Esophagus squamous epithelium (tissue), 4 donors: ENCODE measurements around the gene DYDC2.

Experiments
- POLR2A ChIP-seq, 4 donors: fragments of 450-650 bp; IDR thresholded peaks; one replicate each; pipeline ENCODE4 v1.6.1; 2017; ENCODE audit warnings: antibody characterized with exemption in 4 of 4, mild to moderate bottlenecking in 4 of 4, moderate library complexity in 3 of 4
- TF ChIP-seq, protein P1 (sequence below), 6 experiments: fragments of 450-650 bp in 4 of 6; fragments of 200-600 bp in 2 of 6; sonication (generic) in 2 of 6; IDR thresholded peaks; one replicate each; pipeline ENCODE4 v1.5.1; 2016 to 2019; ENCODE audit warnings: antibody characterized with exemption in 6 of 6, mild to moderate bottlenecking in 4 of 6, moderate library complexity in 4 of 6

DNA sequence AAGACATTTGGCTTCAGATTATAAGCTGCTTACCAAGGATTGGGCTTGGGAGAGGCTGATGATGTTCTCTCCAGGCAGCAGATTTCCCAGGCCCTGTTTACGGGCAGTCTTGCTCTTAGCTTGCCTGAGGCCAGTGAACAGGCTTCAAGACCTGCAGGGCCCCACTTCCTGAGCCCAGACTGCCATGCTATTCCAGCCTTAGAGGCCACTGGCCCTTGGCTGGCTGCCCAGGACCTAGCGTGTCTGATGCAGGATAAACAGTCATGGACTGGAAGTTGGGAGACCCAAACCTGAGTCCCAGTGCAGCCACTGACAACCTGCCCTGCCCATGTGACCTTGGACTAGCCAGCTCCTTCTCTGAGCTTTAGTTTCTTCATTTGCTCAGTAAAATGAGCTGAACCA is 54.7 kb downstream of the DYDC2 start:
- TF ChIP-seq, protein P1, sequence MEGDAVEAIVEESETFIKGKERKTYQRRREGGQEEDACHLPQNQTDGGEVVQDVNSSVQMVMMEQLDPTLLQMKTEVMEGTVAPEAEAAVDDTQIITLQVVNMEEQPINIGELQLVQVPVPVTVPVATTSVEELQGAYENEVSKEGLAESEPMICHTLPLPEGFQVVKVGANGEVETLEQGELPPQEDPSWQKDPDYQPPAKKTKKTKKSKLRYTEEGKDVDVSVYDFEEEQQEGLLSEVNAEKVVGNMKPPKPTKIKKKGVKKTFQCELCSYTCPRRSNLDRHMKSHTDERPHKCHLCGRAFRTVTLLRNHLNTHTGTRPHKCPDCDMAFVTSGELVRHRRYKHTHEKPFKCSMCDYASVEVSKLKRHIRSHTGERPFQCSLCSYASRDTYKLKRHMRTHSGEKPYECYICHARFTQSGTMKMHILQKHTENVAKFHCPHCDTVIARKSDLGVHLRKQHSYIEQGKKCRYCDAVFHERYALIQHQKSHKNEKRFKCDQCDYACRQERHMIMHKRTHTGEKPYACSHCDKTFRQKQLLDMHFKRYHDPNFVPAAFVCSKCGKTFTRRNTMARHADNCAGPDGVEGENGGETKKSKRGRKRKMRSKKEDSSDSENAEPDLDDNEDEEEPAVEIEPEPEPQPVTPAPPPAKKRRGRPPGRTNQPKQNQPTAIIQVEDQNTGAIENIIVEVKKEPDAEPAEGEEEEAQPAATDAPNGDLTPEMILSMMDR (IDR thresholded peaks at IDR 0.05), result no peak
- no peak for TF ChIP-seq POLR2A (IDR thresholded peaks at IDR 0.05)
